Calu3 (cell line): ENCODE results near the gene NFE2L1. TPM values are rescaled to one million over a fixed set of nuclear protein-coding genes. Genes with fewer than 3 reads are reported as not detected.

ENCODE experiments used
- BruUV-seq: library from RNA; stranded (reverse); fragments of 400-500 nt; replicated peaks from 2 replicates; lab custom pipeline; 2021; lab: Mats Ljungman, UMichigan
- CTCF ChIA-PET: fragments of 300-600 bp; sonication (Branson Sonifier 250); formaldehyde crosslinking; loops from one replicate; lab custom pipeline; 2022; ENCODE audit warnings: antibody characterized with exemption; lab: Charles Lee
- DNase-seq: peaks from one replicate; pipeline ENCODE4 v3.0.0; 2022
- H3K27ac Mint-ChIP-seq: one replicate; pipeline ENCODE4 v1.8.0; 2022; ENCODE audit warnings: mixed read lengths; ENCODE audit not compliant: unreplicated experiment
- H3K27me3 Mint-ChIP-seq: one replicate; pipeline ENCODE4 v1.8.0; 2022; ENCODE audit warnings: mixed read lengths; ENCODE audit not compliant: unreplicated experiment
- H3K36me3 Mint-ChIP-seq: one replicate; pipeline ENCODE4 v1.8.0; 2022; ENCODE audit warnings: mild to moderate bottlenecking, moderate library complexity, mixed read lengths; ENCODE audit not compliant: insufficient read depth, unreplicated experiment
- H3K4me1 Mint-ChIP-seq: one replicate; pipeline ENCODE4 v1.8.0; 2022; ENCODE audit warnings: mild to moderate bottlenecking, low read depth, mixed read lengths; ENCODE audit not compliant: unreplicated experiment
- H3K4me3 Mint-ChIP-seq: one replicate; pipeline ENCODE4 v1.8.0; 2022; ENCODE audit warnings: mild to moderate bottlenecking, low read depth, moderate library complexity, mixed read lengths; ENCODE audit not compliant: unreplicated experiment
- H3K9me3 Mint-ChIP-seq: one replicate; pipeline ENCODE4 v1.8.0; 2022; ENCODE audit warnings: low read depth, mixed read lengths; ENCODE audit not compliant: unreplicated experiment
- intact Hi-C: fragments of 100-400 bp; cut with micrococcal nuclease; formaldehyde crosslinking; loops from one replicate; pipeline ENCODE4 v1.10.0; 2022; ENCODE audit not compliant: unreplicated experiment
- total RNA-seq: library from RNA; stranded (reverse); gene quantifications from 2 replicates; pipeline ENCODE4 v1.2.3, GENCODE V29; 2022
- TF ChIP-seq, protein P1 (sequence below): fragments of 200-600 bp; IDR thresholded peaks from one replicate; pipeline ENCODE4 v1.8.0; 2022; ENCODE audit warnings: antibody characterized with exemption; ENCODE audit not compliant: unreplicated experiment

Gene NFE2L1
- total RNA-seq, 1 experiment from 2014 or later = 247 TPM

DNA sequence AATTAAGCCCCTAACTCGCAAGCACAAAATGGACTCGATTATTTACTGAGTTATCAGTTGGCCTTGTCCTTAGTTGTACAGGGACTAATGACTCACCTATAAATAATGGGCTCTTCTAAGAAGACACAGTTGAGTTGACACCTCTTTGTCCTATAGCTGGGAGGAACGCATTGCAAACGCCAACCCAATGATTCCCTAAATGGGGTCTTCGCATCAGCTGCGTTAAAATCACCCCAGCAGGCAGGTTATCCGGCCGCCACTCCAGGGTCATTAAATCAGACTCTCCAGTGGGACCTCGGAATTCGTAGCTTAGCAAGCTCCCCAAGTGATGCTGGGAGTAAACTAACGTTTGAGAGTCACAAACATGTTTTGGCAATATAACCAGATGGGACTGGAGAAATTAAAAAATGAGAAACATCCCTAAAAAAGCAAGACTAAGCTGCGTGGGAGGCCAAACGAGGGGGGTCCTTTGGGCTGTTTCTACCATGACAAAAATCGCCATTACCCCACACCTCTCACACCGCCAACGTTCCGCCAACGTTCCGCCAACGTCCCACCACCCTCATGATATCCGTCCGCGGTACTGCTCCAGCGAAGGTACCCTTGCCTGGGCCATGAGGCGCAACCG is 932 bp upstream of the NFE2L1 start:
- TF ChIP-seq, protein P1, sequence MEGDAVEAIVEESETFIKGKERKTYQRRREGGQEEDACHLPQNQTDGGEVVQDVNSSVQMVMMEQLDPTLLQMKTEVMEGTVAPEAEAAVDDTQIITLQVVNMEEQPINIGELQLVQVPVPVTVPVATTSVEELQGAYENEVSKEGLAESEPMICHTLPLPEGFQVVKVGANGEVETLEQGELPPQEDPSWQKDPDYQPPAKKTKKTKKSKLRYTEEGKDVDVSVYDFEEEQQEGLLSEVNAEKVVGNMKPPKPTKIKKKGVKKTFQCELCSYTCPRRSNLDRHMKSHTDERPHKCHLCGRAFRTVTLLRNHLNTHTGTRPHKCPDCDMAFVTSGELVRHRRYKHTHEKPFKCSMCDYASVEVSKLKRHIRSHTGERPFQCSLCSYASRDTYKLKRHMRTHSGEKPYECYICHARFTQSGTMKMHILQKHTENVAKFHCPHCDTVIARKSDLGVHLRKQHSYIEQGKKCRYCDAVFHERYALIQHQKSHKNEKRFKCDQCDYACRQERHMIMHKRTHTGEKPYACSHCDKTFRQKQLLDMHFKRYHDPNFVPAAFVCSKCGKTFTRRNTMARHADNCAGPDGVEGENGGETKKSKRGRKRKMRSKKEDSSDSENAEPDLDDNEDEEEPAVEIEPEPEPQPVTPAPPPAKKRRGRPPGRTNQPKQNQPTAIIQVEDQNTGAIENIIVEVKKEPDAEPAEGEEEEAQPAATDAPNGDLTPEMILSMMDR = no peak
- no peaks in the 10 kb centered on the region for H3K9me3 Mint-ChIP-seq
- intact Hi-C loops = loop anchor here (5.0 kb wide), 1 partner anchor 60 kb away; the partner anchor contains the start of gene SNX11
- peak overlapping the region; percentile 94 for H3K4me3 Mint-ChIP-seq
- TSS peak; percentile 85 for BruUV-seq
- H3K36me3 Mint-ChIP-seq = peaks cover 65% of the 10 kb centered on the region
- H3K27me3 Mint-ChIP-seq = no peaks in the 10 kb centered on the region
- H3K4me1 Mint-ChIP-seq = peaks cover 46% of the 10 kb centered on the region
- CTCF ChIA-PET = interaction anchor here (0.7 to 4.0 kb wide), 6 partner anchors 20 to 84 kb away, joined by 3 to 19 read pairs (median 6); partner anchors contain the start of gene CDK5RAP3
- H3K27ac Mint-ChIP-seq = peak overlapping the region; percentile 88
- no peak for DNase-seq

DNA sequence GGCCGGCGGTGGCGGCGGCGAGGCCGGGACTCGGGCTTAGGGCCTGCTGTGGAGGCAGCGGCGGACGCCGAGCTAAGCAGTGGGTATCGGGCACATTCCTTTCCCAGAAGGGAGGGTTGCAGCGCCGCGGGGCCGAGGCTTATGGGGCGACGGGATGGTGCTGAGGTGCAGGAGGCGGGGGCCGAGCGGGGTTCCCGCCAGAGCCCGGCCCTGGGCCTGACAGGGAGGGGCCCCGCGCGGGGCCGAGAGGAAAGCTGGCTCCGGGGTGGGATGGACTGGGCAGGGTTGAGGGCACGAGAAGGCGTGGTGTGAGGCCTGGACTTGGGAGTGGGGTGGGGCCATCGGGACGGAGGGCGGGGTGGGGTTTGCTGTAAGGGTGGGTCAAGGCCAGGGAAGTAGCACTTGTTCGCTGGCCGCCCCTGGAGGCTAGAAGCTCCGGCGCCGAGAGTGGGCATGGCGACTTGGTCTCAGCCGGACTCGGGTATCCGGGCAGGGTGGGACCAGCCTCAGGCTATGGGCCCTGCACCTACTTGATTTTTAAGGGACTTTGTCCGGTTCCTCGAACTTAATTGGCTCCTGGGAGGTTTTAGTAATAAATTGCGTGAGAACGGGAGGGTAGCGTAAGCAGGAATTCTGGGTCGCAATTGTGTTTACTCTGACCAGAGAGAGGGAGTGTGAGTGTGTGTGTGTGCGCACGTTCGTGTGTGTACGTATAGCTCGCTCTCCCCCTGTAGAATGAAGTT is 396 bp downstream of the NFE2L1 start:
- TF ChIP-seq, protein P1 = no peak
- CTCF ChIA-PET = interaction anchor here (0.5 to 4.0 kb wide), 22 partner anchors 8 to 742 kb away, joined by 3 to 19 read pairs (median 4); partner anchors contain the start of genes CBX1 and CDK5RAP3
- Mint-ChIP-seq H3K27ac (peak overlapping the region; percentile 88), H3K4me3 (peak overlapping the region; percentile 94), H3K27me3 (no peaks in the 10 kb centered on the region), H3K4me1 (peaks cover 60% of the 10 kb centered on the region), H3K36me3 (peaks cover 76% of the 10 kb centered on the region), H3K9me3 (no peaks in the 10 kb centered on the region)
- DNase-seq = peak; percentile 95
- intact Hi-C loops = loop anchor here (5.0 kb wide), 1 partner anchor 59 kb away; the partner anchor contains the start of gene SNX11
- BruUV-seq = no TSS peak

GRCh38 chr17:48051283-48051682 is 3.1 kb downstream of the NFE2L1 start:
- Mint-ChIP-seq H3K36me3 (peaks cover 91% of the 10 kb centered on the region), H3K9me3 (no peaks in the 10 kb centered on the region), H3K27ac (no peak overlapping the region), H3K4me1 (peaks cover 68% of the 10 kb centered on the region), H3K27me3 (no peaks in the 10 kb centered on the region), H3K4me3 (peak overlapping the region; percentile 94)
- no peak for DNase-seq
- CTCF ChIA-PET = no interaction called here
- no TSS peak for BruUV-seq
- TF ChIP-seq, protein P1 = no peak
- intact Hi-C loops = no loop called here

DNA sequence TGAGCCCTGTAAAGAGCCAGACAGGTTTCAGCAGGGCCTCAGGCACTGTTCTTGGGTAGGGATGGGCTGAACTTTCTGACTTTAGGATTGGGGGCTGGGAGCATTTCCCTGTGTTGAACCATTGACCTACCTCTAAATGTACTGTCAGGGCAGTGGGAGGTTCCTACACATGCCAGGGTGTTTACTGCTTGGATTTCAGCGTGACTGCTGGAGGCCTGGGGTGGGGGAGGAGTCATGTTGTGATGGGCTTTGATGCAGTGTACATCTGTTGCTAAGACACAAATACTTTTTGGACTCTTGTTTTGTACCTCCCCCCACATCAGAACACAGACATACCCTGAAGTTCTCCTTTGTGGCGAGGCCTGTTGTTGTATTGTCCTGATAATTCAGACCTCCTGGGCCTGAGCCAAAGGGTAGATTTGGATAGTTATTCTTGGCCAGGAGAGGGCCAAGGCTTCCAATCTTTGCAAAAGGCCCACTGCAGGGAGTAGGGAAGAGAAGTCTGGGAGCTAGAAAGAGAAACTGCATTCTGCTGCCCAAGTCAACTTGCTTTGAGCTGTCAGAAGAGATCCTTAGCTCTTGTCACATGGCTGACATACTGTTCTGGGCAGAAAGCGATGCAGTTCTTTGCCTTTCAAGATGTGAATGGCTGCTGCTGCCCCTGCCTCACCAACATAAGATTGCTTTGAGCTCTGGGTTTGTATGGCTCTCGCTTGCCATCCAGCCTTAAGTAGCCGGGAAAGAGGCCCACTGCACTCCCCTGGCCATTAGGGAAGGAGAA is 3.7 kb downstream of the NFE2L1 start:
- CTCF ChIA-PET = interaction anchor here (1.3 to 1.9 kb wide), 3 partner anchors 23 to 55 kb away, joined by 3 to 5 read pairs (median 5); no protein-coding TSS in a partner anchor
- Mint-ChIP-seq H3K4me3 (peak overlapping the region; percentile 94), H3K36me3 (peaks cover 95% of the 10 kb centered on the region), H3K27ac (peak overlapping the region; percentile 9), H3K9me3 (no peaks in the 10 kb centered on the region), H3K4me1 (peaks cover 67% of the 10 kb centered on the region), H3K27me3 (no peaks in the 10 kb centered on the region)
- no peak for DNase-seq
- intact Hi-C loops = no loop called here
- TF ChIP-seq, protein P1 = no peak
- BruUV-seq = no TSS peak
